MV-4-11 (cell line): ENCODE results near the gene LMOD1.
"Not testable (repeated sequence)": the region's sequence is repeated elsewhere in the genome, so short reads cannot be mapped to it uniquely, and the experiment has no call there.

Experiments used
- DNase-seq: peaks from one replicate; lab custom pipeline; 2025; lab: John Stamatoyannopoulos, UW

Gene LMOD1

GRCh38 chr1:201946224-201946908 lies at the start of gene LMOD1:
LMOD1 (minus strand) TSS chr1:201946548; CDS start chr1:201946340, 208 bp downstream.
- no peak for DNase-seq

GRCh38 chr1:201990427-201990826 lies 44.1 kb upstream of the LMOD1 start:
- DNase-seq, result no peak

- no peak for DNase-seq
Measured at GRCh38 chr1:201989354-201990128, 43.2 kb upstream of the LMOD1 start.

GRCh38 chr1:201988601-201989000 lies 42.3 kb upstream of the LMOD1 start:
- DNase-seq, result no peak

- DNase-seq, result no peak
Measured at GRCh38 chr1:201985355-201985754, 39.0 kb upstream of the LMOD1 start.

- DNase-seq, result no peak
Measured at GRCh38 chr1:201984446-201984845, 38.1 kb upstream of the LMOD1 start.

- no peak for DNase-seq
Measured at GRCh38 chr1:201983380-201983805, 37.0 kb upstream of the LMOD1 start.

GRCh38 chr1:201982623-201983379 lies 36.5 kb upstream of the LMOD1 start, which contains the start of gene RNPEP:
RNPEP (plus strand) TSS chr1:201982648; CDS start chr1:201982667, 19 bp downstream.
- peak; percentile 85 for DNase-seq

GRCh38 chr1:201982082-201982622 lies 35.8 kb upstream of the LMOD1 start:
- peak; percentile 28 for DNase-seq

GRCh38 chr1:201970334-201971159 lies 24.2 kb upstream of the LMOD1 start:
- DNase-seq, result no peak

GRCh38 chr1:201968202-201968925 lies 22.0 kb upstream of the LMOD1 start:
- DNase-seq, result no peak

- DNase-seq, result no peak
Measured at GRCh38 chr1:201966171-201966570, 19.8 kb upstream of the LMOD1 start.

- DNase-seq, result no peak
Measured at GRCh38 chr1:201964261-201964660, 17.9 kb upstream of the LMOD1 start.

- DNase-seq, result not testable (repeated sequence)
Measured at GRCh38 chr1:201962382-201962781, 16.0 kb upstream of the LMOD1 start.

- no peak for DNase-seq
Measured at GRCh38 chr1:201958348-201958747, 12.0 kb upstream of the LMOD1 start.

- DNase-seq, result peak; percentile 41
Measured at GRCh38 chr1:201955729-201956143, 9.4 kb upstream of the LMOD1 start.

- peak; percentile 98 for DNase-seq
Measured at GRCh38 chr1:201955009-201955728, 8.8 kb upstream of the LMOD1 start, which contains the start of gene TIMM17A. TIMM17A (plus strand) TSS chr1:201955503; CDS start chr1:201955527, 24 bp downstream.

- no peak for DNase-seq
Measured at GRCh38 chr1:201954263-201955008, 8.1 kb upstream of the LMOD1 start.

GRCh38 chr1:201949491-201949890 lies 3.1 kb upstream of the LMOD1 start:
- DNase-seq, result no peak
